Measurements from ENCODE around the gene SDK2.

The SDK2 gene

GRCh38 chr17:73611630-73612029 lies 32.6 kb downstream of the SDK2 start:
- no peak for DNase-seq (ENCODE audit: low read depth in 1 of 2, low spot score in 1 of 2)

GRCh38 chr17:73610331-73610911 lies 33.8 kb downstream of the SDK2 start:
- no peak for DNase-seq (ENCODE audit: low read depth in 1 of 2, low spot score in 1 of 2)

DNA sequence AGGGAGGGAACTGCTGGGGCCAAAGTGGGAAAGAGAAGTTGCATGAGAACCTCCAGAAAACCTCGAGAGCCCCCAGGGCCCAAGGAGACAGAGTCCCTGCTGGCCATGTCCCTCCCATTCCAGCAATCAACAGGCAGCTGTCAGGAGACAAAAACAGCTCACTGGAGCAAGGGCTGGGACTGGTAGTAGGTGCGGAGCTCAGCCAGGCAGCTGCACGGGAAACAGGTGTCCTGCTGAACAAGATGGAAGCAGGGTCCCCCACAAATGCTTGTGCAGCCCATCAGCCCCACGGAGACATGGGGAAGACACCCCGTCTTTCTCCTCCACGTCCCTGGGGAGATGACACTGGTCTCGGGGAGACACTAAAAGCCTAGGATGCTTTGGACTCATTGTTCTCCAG lies 34.5 kb downstream of the SDK2 start:
- DNase-seq (ENCODE audit: low read depth in 1 of 2, low spot score in 1 of 2) = no peak

- no peak for DNase-seq (ENCODE audit: low read depth in 1 of 2, low spot score in 1 of 2)
These were observed 35.2 kb downstream of the SDK2 start for GRCh38 chr17:73609060-73609459.

- DNase-seq (ENCODE audit: low read depth in 1 of 2, low spot score in 1 of 2) = no peak
These were observed 38.8 kb downstream of the SDK2 start for GRCh38 chr17:73605444-73605843.

GRCh38 chr17:73604476-73604875 lies 39.8 kb downstream of the SDK2 start:
- no peak for DNase-seq (ENCODE audit: low read depth in 1 of 2, low spot score in 1 of 2)

- no peak for DNase-seq (ENCODE audit: low read depth in 1 of 2, low spot score in 1 of 2)
These were observed 40.3 kb downstream of the SDK2 start for GRCh38 chr17:73603971-73604370.

GRCh38 chr17:73600103-73600871 lies 44.0 kb downstream of the SDK2 start:
- DNase-seq (ENCODE audit: low read depth in 1 of 2, low spot score in 1 of 2) = no peak

DNA sequence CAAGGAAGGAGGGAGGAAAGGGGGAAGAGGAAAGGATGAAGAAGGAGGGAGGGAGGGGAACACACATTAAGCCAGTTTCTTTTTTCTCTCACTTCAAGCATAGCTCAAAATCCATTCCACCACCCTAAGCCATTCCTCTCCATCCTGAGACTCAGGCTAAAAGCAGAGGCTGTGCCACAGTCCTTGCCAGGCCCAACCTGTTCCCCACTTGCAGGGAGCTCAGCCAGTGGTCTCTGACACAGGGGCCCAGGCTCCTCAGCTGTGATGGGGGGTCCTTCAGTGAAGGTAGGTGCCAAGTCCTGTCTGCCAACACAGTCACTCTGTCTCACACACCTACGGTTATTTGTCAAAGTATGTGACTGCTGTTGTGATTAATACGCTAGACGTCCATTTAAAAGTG lies 44.6 kb downstream of the SDK2 start:
- no peak for DNase-seq (ENCODE audit: low read depth in 1 of 2, low spot score in 1 of 2)

GRCh38 chr17:73598212-73598611 lies 46.0 kb downstream of the SDK2 start:
- DNase-seq (ENCODE audit: low read depth in 1 of 2, low spot score in 1 of 2) = no peak

DNA sequence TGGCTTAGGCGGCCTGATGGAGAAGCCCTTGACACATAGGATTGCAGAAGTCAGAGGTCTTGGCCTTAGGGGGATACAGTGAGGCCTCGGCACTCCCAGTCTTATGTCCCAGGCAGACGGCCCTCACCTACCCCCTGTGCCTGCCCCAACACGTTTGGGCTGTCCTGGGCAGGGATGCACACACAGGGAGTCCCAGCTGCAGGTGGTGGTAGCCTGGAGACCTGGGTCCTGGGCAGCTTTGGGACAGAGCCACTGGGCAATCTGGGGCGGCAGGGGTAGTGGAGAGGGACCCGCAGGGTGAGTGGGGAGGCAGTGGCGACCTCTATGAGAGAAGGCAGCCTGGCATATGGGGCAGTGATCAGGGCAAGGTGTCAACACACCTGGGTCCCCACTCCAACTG lies 48.3 kb downstream of the SDK2 start:
- DNase-seq (ENCODE audit: low read depth in 1 of 2, low spot score in 1 of 2) = no peak

DNA sequence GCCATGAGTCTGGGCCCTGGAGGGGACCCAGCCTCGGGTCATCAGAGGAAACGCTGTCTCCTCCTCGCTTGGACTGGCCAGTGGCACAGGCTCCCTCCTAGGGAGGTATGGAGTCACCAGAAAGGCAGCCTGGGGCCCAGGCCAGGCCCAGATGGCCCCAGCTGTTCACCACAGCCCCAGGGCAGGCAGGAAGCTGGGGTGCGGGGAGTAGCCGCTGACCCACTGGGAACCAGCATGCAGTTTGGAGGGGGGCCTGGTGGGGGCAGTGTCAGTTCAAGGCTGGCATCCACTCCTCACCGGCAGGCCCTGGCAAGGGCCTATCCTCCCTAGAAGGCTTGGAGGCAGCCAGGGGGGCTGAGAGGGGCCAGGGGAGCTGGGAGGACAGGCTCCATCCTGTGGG lies 48.8 kb downstream of the SDK2 start:
- DNase-seq (ENCODE audit: low read depth in 1 of 2, low spot score in 1 of 2) = no peak

DNA sequence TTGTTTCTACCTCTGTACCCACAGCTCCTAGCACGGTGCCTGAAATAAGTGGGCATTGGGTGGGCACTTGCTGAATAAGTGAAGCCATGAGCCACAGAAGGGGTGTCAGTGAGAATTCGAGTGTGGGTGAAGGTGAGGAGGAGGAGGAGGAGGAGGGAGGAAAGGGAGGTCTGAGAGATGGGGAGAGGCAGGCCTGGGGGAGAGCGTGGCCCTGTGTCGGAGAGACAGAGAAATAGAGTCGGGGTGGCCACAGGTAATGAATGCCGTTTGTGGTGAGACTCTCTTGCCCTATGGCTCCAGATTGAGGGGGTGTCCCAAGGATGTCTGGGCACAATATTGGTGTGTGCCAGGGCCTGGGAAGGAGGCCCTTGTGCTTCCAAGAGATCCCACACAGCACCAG lies 49.2 kb downstream of the SDK2 start:
- DNase-seq (ENCODE audit: low read depth in 1 of 2, low spot score in 1 of 2) = no peak

DNA sequence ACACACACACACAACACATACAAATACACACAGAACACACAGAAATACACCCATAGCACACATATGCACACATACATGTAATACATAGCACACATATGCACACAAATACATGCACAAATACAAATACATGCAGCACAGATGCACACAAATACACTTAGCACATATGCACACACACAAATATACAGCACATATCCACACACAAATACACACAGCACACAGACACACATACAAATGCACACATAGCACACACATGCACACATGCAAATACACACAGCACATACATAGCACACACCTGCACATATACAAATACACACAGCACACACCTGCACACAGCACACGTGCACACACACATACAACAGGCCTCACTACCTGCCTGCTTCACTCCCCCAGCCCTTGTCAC lies 49.6 kb downstream of the SDK2 start:
- DNase-seq (ENCODE audit: low read depth in 1 of 2, low spot score in 1 of 2) = no peak

GRCh38 chr17:73594025-73594424 lies 50.2 kb downstream of the SDK2 start:
- no peak for DNase-seq (ENCODE audit: low read depth in 1 of 2, low spot score in 1 of 2)

DNA sequence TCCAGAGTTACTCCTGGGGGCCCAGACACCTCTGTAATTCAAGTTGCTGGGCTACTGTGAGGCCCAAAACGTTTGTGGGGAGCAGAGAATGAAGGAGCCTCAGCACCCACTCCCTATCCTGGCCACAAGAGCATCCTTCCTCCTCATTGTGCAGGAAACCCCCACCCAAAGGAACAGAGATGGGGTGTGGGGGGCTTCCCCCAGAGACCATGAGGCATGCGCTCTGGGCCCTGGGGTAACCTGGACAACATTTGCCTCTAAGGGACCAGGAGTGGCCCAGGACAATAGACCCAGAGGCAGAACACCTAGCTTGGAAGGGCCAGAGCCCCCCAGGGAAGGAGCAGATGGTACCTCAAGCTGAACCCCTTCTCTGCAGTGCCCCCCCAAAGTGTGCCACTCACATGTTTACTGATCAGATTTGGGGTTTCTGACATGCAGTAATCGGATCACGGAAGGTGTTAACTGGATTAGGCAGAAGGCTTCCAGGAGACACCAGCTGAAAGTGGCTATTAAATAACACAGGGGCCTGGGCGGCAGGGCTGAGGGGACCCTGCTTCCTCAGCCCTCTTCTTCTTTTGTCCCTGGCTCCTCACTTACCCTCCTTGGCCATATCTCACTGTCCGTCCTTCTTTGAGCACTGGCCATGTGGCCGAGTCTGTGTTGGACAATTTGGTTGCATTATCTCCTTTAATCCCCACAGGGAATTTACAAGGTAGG lies 50.8 kb downstream of the SDK2 start:
- DNase-seq (ENCODE audit: low read depth in 1 of 2, low spot score in 1 of 2) = no peak

GRCh38 chr17:73592501-73592961 lies 51.7 kb downstream of the SDK2 start:
- no peak for DNase-seq (ENCODE audit: low read depth in 1 of 2, low spot score in 1 of 2)

DNA sequence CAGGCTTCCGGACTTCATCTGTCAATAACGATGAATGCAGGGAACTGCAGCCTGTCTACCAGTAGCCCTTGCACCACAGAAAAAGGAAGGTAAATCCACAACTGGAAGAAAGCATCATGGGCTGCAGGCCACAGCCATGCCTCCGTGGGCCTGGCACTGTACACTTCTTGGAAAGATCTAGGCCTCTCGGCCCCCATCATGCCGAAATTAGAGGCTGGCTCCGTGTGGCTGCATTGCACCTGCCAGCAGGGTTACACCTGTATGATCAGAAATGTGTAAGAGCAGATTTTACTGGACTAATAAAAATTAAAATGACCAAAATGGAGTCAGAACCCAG lies 52.2 kb downstream of the SDK2 start:
- no peak for DNase-seq (ENCODE audit: low read depth in 1 of 2, low spot score in 1 of 2)

GRCh38 chr17:73591296-73592078 lies 52.8 kb downstream of the SDK2 start:
- DNase-seq (ENCODE audit: low read depth in 1 of 2, low spot score in 1 of 2) = peak; percentile 15 to 44

DNA sequence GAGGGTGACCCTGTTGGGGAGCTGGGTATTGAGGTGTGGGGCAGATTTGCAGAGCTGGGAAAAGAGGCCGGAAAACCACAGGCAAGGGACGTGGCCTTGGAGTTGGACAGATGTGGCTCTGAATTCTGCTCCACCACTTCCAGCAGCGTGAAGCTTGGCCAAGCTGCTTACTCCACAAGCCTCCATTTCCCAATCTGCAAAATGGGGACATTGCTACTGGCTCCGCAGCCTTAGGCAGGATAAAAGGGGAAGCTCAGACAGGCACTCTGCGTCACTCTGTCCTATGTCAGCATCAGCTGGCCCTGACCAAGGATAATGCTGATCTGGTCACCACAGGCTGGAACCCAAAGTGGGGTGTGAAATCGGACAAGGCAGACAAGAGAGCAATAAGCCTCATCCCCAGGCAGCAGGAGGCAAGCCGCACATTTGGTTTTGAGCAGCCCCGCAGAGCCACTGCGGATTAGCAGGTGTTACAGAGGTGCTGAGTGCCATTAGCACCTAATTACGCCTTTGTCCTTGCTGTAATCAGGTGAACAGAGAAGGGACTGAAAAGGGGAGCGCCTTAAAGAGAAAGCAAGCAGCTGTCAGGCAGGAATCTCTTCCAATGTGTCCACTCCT lies 54.8 kb downstream of the SDK2 start:
- no peak for DNase-seq (ENCODE audit: low read depth in 1 of 2, low spot score in 1 of 2)

GRCh38 chr17:73588891-73589290 lies 55.4 kb downstream of the SDK2 start:
- DNase-seq (ENCODE audit: low read depth in 1 of 2, low spot score in 1 of 2) = no peak

Measured in activated T-helper 1 cell treated with anti-CD3 and anti-CD28 coated beads, Interleukin-2, amount 50 U/mL, for 16 hours (primary cell).